CD4-positive, alpha-beta T cell (primary cell): ENCODE results near the gene AUTS2. TPM values are rescaled to one million over a fixed set of nuclear protein-coding genes. Genes with fewer than 3 reads are reported as not detected.
A peak's percentile ranks its signal among the peaks of the same experiment; 100 is the strongest.

Experiments
- ATAC-seq: fragments of 200-7000 bp; cut with Tn5 transposase; one replicate; pipeline ENCODE4 v1.10.0; 2022; ENCODE audit warnings: mild to moderate bottlenecking; ENCODE audit not compliant: poor library complexity
- CTCF ChIA-PET: fragments of 350-600 bp; sonication (Branson Sonifier 250); formaldehyde crosslinking; loops from one replicate; lab custom pipeline; 2021; ENCODE audit warnings: antibody characterized with exemption, inconsistent platforms; lab: Charles Lee
- POLR2A ChIA-PET: fragments of 350-600 bp; sonication (Branson Sonifier 250); formaldehyde crosslinking; loops from one replicate; lab custom pipeline; 2021; ENCODE audit warnings: antibody characterized with exemption, inconsistent platforms; lab: Charles Lee
- DNase-seq, 14 experiments: peaks; one replicate each; pipeline ENCODE4 v3.0.0-alpha.2; 2013 to 2020; ENCODE audit warnings: mixed read lengths in 2 of 14
- H3K27ac ChIP-seq, 2 donors: one replicate each; pipeline versions ENCODE4 v1.5.1 to v1.7.0; 2013; ENCODE audit warnings: low read length in 2 of 2, low read depth in 1 of 2, mild to moderate bottlenecking in 1 of 2
- H3K27me3 ChIP-seq, 2 experiments: 1 replicate in 1 of 2; 2 replicates in 1 of 2; pipeline versions ENCODE4 v1.6.1 to v1.7.0; 2013; ENCODE audit warnings: low read length in 2 of 2, control low read depth in 1 of 2, mild to moderate bottlenecking in 1 of 2, moderate library complexity in 1 of 2; ENCODE audit not compliant: insufficient read depth in 2 of 2, control insufficient read depth in 1 of 2
- H3K36me3 ChIP-seq: one replicate; pipeline ENCODE4 v1.6.1; 2013; ENCODE audit warnings: low read length, control low read depth; ENCODE audit not compliant: insufficient read depth
- H3K4me1 ChIP-seq: one replicate; pipeline ENCODE4 v1.6.1; 2013; ENCODE audit warnings: low read length, control low read depth; ENCODE audit not compliant: insufficient read depth
- H3K4me3 ChIP-seq: one replicate; pipeline ENCODE4 v1.5.1; 2013; ENCODE audit warnings: mild to moderate bottlenecking, low read length, moderate library complexity
- H3K9me3 ChIP-seq, 2 experiments: 1 replicate in 1 of 2; 2 replicates in 1 of 2; pipeline versions ENCODE4 v1.6.1 to v1.7.0; 2013; ENCODE audit warnings: low read length in 2 of 2, mild to moderate bottlenecking in 2 of 2, control low read depth in 1 of 2, moderate library complexity in 1 of 2; ENCODE audit not compliant: control insufficient read depth in 1 of 2, insufficient read depth in 1 of 2
- H3K27ac Mint-ChIP-seq: one replicate; pipeline ENCODE4 v1.8.0; 2020; ENCODE audit warnings: mixed read lengths
- H3K27me3 Mint-ChIP-seq: one replicate; pipeline ENCODE4 v1.8.0; 2021; ENCODE audit warnings: mixed read lengths
- H3K36me3 Mint-ChIP-seq: one replicate; pipeline ENCODE4 v1.8.0; 2021; ENCODE audit warnings: low read depth, mixed read lengths
- H3K4me1 Mint-ChIP-seq: one replicate; pipeline ENCODE4 v1.8.0; 2021; ENCODE audit warnings: low read depth, mixed read lengths
- H3K4me3 Mint-ChIP-seq: one replicate; pipeline ENCODE4 v1.8.0; 2020; ENCODE audit warnings: mild to moderate bottlenecking, mixed read lengths
- H3K9me3 Mint-ChIP-seq: one replicate; pipeline ENCODE4 v1.8.0; 2020; ENCODE audit warnings: mixed read lengths
- CTCF ChIP-seq: fragments of 200-600 bp; IDR thresholded peaks from one replicate; pipeline ENCODE4 v1.8.0; 2022; ENCODE audit warnings: antibody characterized with exemption, mild to moderate bottlenecking
- intact Hi-C, 2 experiments: fragments of 100-400 bp; cut with DNase I in 1 of 2; cut with micrococcal nuclease in 1 of 2; formaldehyde crosslinking; loops; one replicate each; pipeline versions ENCODE4 v1.15.1 to v1.9.0; 2023 to 2025; cut with DNase I, micrococcal nuclease
- total RNA-seq, 174 experiments: library from RNA in 2 of 174; stranded (reverse) in 2 of 174; gene quantifications; one replicate each; pipeline ENCODE4 v1.2.3 and lab custom pipeline; 2021 to 2026

Gene AUTS2
- total RNA-seq, 2 experiments from 2014 or later, result 43.6 to 47.6 TPM

GRCh38 chr7:70346844-70347462 is 748.7 kb downstream of the AUTS2 start:
- no peak for TF ChIP-seq CTCF
- no peak overlapping the region for H3K27ac ChIP-seq
- ATAC-seq (no peak), DNase-seq (peak in 1 of 14 experiments; percentile 32)
- H3K9me3 Mint-ChIP-seq, result peaks cover 4% of the 10 kb centered on the region
- H3K36me3 ChIP-seq, result no peaks in the 10 kb centered on the region
- H3K9me3 ChIP-seq, result peaks cover 0 to 12% of the 10 kb centered on the region in 2 experiments
- ChIA-PET CTCF (no interaction called here), POLR2A (interaction anchor here (1.2 kb wide), 1 partner anchor 12 kb away, joined by 3 read pairs; no protein-coding TSS in a partner anchor)
- no peaks in the 10 kb centered on the region for H3K27me3 Mint-ChIP-seq
- no peak overlapping the region for H3K27ac Mint-ChIP-seq
- no peaks in the 10 kb centered on the region for H3K27me3 ChIP-seq
- H3K4me1 Mint-ChIP-seq, result peaks cover 14% of the 10 kb centered on the region
- no peak overlapping the region for H3K4me3 Mint-ChIP-seq
- intact Hi-C loops, result no loop called here
- no peaks in the 10 kb centered on the region for H3K4me1 ChIP-seq
- no peak overlapping the region for H3K4me3 ChIP-seq
- H3K36me3 Mint-ChIP-seq, result no peaks in the 10 kb centered on the region

GRCh38 chr7:70347463-70348254 is 749.4 kb downstream of the AUTS2 start:
- Histone ChIP-seq H3K9me3 (peaks cover 0 to 12% of the 10 kb centered on the region in 2 experiments), H3K4me3 (no peak overlapping the region), H3K4me1 (no peaks in the 10 kb centered on the region), H3K27me3 (no peaks in the 10 kb centered on the region), H3K27ac (no peak overlapping the region), H3K36me3 (no peaks in the 10 kb centered on the region)
- no peak for ATAC-seq
- ChIA-PET POLR2A (interaction anchor here (1.2 kb wide), 1 partner anchor 13 kb away, joined by 3 read pairs; no protein-coding TSS in a partner anchor), CTCF (interaction anchor here (0.5 kb wide), 1 partner anchor 13 kb away, joined by 3 read pairs; no protein-coding TSS in a partner anchor)
- no peak for DNase-seq
- peaks cover 4% of the 10 kb centered on the region for H3K9me3 Mint-ChIP-seq
- H3K4me1 Mint-ChIP-seq, result peaks cover 14% of the 10 kb centered on the region
- no peaks in the 10 kb centered on the region for H3K36me3 Mint-ChIP-seq
- no peak overlapping the region for H3K4me3 Mint-ChIP-seq
- intact Hi-C loops, result no loop called here
- no peak overlapping the region for H3K27ac Mint-ChIP-seq
- H3K27me3 Mint-ChIP-seq, result no peaks in the 10 kb centered on the region
- no peak for TF ChIP-seq CTCF

- H3K27ac Mint-ChIP-seq, result no peak overlapping the region
- no peak for ATAC-seq
- H3K36me3 Mint-ChIP-seq, result no peaks in the 10 kb centered on the region
- H3K36me3 ChIP-seq, result no peaks in the 10 kb centered on the region
- no peaks in the 10 kb centered on the region for H3K27me3 Mint-ChIP-seq
- no peak for TF ChIP-seq CTCF
- H3K27ac ChIP-seq, result no peak overlapping the region
- intact Hi-C loops, result no loop called here
- DNase-seq, result no peak
- CTCF ChIA-PET, result no interaction called here
- H3K9me3 ChIP-seq, result peaks cover 0 to 12% of the 10 kb centered on the region in 2 experiments
- no peak overlapping the region for H3K4me3 Mint-ChIP-seq
- peaks cover 17% of the 10 kb centered on the region for H3K4me1 Mint-ChIP-seq
- H3K4me3 ChIP-seq, result no peak overlapping the region
- POLR2A ChIA-PET, result interaction anchor here (1.2 kb wide), 1 partner anchor 14 kb away, joined by 3 read pairs; no protein-coding TSS in a partner anchor
- H3K27me3 ChIP-seq, result no peaks in the 10 kb centered on the region
- peaks cover 4% of the 10 kb centered on the region for H3K9me3 Mint-ChIP-seq
- no peaks in the 10 kb centered on the region for H3K4me1 ChIP-seq
These were observed 750.8 kb downstream of the AUTS2 start for GRCh38 chr7:70349031-70349430.
